H1 (cell line): ENCODE measurements around the gene PPFIA2.

Experiments used
- PHF8 ChIP-seq: fragments of 200-600 bp; sonication (generic); conservative IDR thresholded peaks from 2 replicates; pipeline ENCODE4 v1.7.1; 2012; ENCODE audit warnings: low read depth, mild to moderate bottlenecking, inconsistent platforms, low read length, moderate library complexity
- TF ChIP-seq, protein P1 (sequence below), 3 experiments: IDR thresholded peaks; 1 replicate in 2 of 3; 2 replicates in 1 of 3; pipeline versions ENCODE4 v1.5.1 to v1.6.1; 2011; ENCODE audit warnings: low read length in 3 of 3, mild to moderate bottlenecking in 3 of 3, inconsistent platforms in 2 of 3, low read depth in 1 of 3, moderate library complexity in 1 of 3; ENCODE audit not compliant: insufficient read depth in 1 of 3; ENCODE audit errors: control extremely low read depth in 1 of 3

- TF ChIP-seq, protein P1, sequence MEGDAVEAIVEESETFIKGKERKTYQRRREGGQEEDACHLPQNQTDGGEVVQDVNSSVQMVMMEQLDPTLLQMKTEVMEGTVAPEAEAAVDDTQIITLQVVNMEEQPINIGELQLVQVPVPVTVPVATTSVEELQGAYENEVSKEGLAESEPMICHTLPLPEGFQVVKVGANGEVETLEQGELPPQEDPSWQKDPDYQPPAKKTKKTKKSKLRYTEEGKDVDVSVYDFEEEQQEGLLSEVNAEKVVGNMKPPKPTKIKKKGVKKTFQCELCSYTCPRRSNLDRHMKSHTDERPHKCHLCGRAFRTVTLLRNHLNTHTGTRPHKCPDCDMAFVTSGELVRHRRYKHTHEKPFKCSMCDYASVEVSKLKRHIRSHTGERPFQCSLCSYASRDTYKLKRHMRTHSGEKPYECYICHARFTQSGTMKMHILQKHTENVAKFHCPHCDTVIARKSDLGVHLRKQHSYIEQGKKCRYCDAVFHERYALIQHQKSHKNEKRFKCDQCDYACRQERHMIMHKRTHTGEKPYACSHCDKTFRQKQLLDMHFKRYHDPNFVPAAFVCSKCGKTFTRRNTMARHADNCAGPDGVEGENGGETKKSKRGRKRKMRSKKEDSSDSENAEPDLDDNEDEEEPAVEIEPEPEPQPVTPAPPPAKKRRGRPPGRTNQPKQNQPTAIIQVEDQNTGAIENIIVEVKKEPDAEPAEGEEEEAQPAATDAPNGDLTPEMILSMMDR (IDR thresholded peaks at IDR 0.05; ENCODE audit: control extremely low read depth in 1 of 3, insufficient read depth in 1 of 3, low read depth in 1 of 3, low read length in 3 of 3): no peak
- TF ChIP-seq PHF8: no peak
These were observed 513.1 kb downstream of the PPFIA2 start for GRCh38 chr12:81245907-81246570.
